GM12874 (cell line): ENCODE results near the gene PKN1.

Source experiments
- TF ChIP-seq, protein P1 (sequence below): IDR thresholded peaks from 2 replicates; pipeline ENCODE4 v1.5.1; 2011; ENCODE audit warnings: low read depth, mild to moderate bottlenecking, control low read depth, low read length, moderate library complexity; ENCODE audit not compliant: insufficient read depth

The PKN1 gene

DNA sequence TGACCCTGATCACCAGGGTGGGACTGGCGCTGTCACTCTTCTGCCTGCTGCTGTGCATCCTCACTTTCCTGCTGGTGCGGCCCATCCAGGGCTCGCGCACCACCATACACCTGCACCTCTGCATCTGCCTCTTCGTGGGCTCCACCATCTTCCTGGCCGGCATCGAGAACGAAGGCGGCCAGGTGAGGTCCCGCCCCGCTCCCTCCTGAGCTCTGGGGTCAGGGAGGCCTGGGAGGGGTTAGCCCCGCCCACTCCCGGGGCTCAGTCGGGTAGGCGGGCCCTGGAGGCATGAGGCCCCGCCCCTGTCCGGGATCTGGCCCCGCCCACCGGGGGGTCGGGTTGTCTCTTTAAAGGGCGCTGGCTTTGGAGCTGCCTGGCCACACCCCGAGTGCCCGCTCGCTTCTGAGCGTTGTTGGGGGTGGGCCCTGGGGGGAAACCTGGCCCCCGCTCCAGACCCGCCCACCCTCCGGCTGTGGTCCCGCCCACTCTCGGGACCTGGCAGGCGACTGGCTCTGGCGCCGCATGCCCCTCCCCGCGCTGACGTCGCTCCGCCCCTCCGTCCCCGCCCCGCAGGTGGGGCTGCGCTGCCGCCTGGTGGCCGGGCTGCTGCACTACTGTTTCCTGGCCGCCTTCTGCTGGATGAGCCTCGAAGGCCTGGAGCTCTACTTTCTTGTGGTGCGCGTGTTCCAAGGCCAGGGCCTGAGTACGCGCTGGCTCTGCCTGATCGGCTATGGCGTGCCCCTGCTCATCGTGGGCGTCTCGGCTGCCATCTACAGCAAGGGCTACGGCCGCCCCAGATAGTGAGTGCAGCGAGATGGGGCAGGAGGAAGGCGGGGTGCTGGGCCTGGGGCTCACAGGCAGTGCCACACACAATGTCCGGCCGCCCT lies 27.1 kb upstream of the PKN1 start:
- TF ChIP-seq, protein P1, sequence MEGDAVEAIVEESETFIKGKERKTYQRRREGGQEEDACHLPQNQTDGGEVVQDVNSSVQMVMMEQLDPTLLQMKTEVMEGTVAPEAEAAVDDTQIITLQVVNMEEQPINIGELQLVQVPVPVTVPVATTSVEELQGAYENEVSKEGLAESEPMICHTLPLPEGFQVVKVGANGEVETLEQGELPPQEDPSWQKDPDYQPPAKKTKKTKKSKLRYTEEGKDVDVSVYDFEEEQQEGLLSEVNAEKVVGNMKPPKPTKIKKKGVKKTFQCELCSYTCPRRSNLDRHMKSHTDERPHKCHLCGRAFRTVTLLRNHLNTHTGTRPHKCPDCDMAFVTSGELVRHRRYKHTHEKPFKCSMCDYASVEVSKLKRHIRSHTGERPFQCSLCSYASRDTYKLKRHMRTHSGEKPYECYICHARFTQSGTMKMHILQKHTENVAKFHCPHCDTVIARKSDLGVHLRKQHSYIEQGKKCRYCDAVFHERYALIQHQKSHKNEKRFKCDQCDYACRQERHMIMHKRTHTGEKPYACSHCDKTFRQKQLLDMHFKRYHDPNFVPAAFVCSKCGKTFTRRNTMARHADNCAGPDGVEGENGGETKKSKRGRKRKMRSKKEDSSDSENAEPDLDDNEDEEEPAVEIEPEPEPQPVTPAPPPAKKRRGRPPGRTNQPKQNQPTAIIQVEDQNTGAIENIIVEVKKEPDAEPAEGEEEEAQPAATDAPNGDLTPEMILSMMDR: peak; percentile 98

DNA sequence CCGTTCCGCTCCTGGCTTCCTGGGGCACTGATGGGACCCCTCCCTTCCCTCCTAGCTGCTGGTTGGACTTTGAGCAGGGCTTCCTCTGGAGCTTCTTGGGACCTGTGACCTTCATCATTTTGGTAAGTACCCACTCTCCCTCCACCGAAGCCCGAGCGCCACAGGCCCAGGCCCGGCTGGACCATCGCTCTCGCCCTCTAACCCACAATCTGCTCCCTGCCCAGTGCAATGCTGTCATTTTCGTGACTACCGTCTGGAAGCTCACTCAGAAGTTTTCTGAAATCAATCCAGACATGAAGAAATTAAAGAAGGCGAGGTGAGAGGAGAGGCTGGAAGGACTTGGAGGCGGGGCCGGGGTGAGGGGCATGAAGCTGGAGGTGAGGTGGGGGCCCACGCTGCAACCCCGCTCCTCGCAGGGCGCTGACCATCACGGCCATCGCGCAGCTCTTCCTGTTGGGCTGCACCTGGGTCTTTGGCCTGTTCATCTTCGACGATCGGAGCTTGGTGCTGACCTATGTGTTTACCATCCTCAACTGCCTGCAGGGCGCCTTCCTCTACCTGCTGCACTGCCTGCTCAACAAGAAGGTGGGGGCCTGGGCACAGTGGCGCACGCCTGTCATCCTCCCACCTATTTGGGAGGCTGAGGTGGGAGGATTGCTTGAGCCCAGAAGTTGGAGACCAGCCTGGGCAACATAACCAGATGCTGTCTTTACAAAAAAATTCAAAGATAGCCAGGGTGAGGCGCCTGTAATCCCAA lies 26.3 kb upstream of the PKN1 start:
- TF ChIP-seq, protein P1: no peak

- TF ChIP-seq, protein P1: no peak
Measured at GRCh38 chr19:14407605-14408484, 25.3 kb upstream of the PKN1 start.

- TF ChIP-seq, protein P1: no peak
Measured at GRCh38 chr19:14408491-14409145, 24.5 kb upstream of the PKN1 start.

- TF ChIP-seq, protein P1: no peak
Measured at GRCh38 chr19:14409146-14410023, 23.7 kb upstream of the PKN1 start.

GRCh38 chr19:14410091-14411051 lies 22.7 kb upstream of the PKN1 start:
- TF ChIP-seq, protein P1: no peak
